ENCODE data around the gene DAPK1.

Gene DAPK1

GRCh38 chr9:87595610-87596009, 97.9 kb downstream of the DAPK1 start:
- no peak for TF ChIP-seq RAD21 (IDR thresholded peaks at IDR 0.05; ENCODE audit: low read depth)
- no peak for TF ChIP-seq NFIC (IDR thresholded peaks at IDR 0.05)
- TF ChIP-seq ZBTB7A (IDR thresholded peaks at IDR 0.05; ENCODE audit: low read depth): no peak
- no peak for TF ChIP-seq EGR1 (IDR thresholded peaks at IDR 0.05)
- TF ChIP-seq YY1 (IDR thresholded peaks at IDR 0.05; ENCODE audit: low read depth): no peak

DNA sequence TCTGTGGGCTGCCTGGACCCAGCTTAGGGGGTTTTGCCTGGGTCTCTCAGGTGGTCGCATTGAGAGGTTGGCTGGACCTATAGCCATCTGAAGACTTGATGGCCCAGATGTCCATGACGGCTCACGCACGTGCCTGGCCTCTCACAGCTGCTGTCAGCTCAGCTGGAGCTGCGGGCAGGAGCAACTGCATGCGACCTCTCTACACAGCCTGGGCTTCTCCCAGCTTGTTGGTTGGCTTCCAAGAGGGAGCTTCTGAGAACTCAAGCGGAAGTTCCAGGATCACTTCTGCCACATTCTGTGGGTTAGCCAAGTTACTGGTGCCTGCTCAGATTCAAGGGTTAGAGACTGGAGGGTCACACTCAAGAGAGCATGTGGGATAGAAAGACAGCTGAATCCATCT, 99.2 kb downstream of the DAPK1 start:
- TF ChIP-seq REST (IDR thresholded peaks at IDR 0.05; ENCODE audit: low read depth) (no peak), CREB1 (IDR thresholded peaks at IDR 0.05; ENCODE audit: low read depth) (no peak), TAF1 (IDR thresholded peaks at IDR 0.05; ENCODE audit: low read depth) (no peak), YY1 (IDR thresholded peaks at IDR 0.05; ENCODE audit: low read depth) (no peak), EP300 (IDR thresholded peaks at IDR 0.05; ENCODE audit: borderline replicate concordance) (no peak), TCF12 (IDR thresholded peaks at IDR 0.05; ENCODE audit: low read depth) (no peak), FOXM1 (IDR thresholded peaks at IDR 0.05; ENCODE audit: borderline replicate concordance, low read depth) (no peak), TEAD4 (IDR thresholded peaks at IDR 0.05) (no peak), NFIC (IDR thresholded peaks at IDR 0.05) (no peak), USF1 (IDR thresholded peaks at IDR 0.05) (no peak), ZBTB7A (IDR thresholded peaks at IDR 0.05; ENCODE audit: low read depth) (no peak), RAD21 (IDR thresholded peaks at IDR 0.05; ENCODE audit: low read depth) (no peak), CEBPB (IDR thresholded peaks at IDR 0.05) (no peak), EGR1 (IDR thresholded peaks at IDR 0.05) (no peak)
- TF ChIP-seq, protein P1, sequence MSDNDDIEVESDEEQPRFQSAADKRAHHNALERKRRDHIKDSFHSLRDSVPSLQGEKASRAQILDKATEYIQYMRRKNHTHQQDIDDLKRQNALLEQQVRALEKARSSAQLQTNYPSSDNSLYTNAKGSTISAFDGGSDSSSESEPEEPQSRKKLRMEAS (IDR thresholded peaks at IDR 0.05): no peak

DNA sequence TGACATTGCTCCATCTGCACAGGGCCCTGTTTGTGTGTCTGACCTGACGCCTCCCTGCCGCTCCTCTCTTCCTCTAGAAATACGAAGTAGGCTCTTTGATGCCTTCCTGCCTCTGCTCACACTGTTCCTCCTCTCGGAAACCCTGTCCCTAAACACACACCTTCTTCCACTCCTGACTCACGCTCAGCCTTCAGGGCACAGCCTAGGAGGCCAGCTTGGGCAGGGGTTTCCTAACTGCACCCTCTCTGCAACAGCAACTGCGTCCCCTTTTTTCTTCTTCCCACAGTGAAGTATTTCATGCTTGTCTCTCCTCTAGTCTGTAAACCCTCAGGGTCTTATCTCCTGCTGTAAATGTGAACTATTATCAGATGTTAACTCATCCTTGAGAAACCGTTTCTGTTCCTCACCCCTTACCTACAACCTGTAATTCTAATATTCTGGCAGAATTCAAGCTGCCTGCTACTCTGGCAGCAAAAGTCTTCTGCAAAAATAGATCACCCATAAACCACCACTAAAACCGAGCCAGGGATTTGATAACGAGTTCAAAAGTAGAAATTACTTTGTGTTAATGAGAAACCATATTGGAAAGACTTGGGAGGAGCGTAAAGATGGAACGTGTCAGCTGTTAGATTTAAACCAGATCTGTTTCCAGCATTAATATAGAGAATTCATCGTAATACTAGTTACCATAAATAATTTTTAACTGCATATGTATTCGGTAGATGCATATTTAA, 100.2 kb downstream of the DAPK1 start:
- TF ChIP-seq USF1 (IDR thresholded peaks at IDR 0.05) (no peak), TEAD4 (IDR thresholded peaks at IDR 0.05) (no peak), YY1 (IDR thresholded peaks at IDR 0.05; ENCODE audit: low read depth) (no peak), REST (IDR thresholded peaks at IDR 0.05; ENCODE audit: low read depth) (no peak), CREB1 (IDR thresholded peaks at IDR 0.05; ENCODE audit: low read depth) (no peak), EGR1 (IDR thresholded peaks at IDR 0.05) (no peak), FOXM1 (IDR thresholded peaks at IDR 0.05; ENCODE audit: borderline replicate concordance, low read depth) (no peak), TAF1 (IDR thresholded peaks at IDR 0.05; ENCODE audit: low read depth) (no peak), ZBTB7A (IDR thresholded peaks at IDR 0.05; ENCODE audit: low read depth) (no peak), EP300 (IDR thresholded peaks at IDR 0.05; ENCODE audit: borderline replicate concordance) (no peak), CEBPB (IDR thresholded peaks at IDR 0.05) (no peak)

DNA sequence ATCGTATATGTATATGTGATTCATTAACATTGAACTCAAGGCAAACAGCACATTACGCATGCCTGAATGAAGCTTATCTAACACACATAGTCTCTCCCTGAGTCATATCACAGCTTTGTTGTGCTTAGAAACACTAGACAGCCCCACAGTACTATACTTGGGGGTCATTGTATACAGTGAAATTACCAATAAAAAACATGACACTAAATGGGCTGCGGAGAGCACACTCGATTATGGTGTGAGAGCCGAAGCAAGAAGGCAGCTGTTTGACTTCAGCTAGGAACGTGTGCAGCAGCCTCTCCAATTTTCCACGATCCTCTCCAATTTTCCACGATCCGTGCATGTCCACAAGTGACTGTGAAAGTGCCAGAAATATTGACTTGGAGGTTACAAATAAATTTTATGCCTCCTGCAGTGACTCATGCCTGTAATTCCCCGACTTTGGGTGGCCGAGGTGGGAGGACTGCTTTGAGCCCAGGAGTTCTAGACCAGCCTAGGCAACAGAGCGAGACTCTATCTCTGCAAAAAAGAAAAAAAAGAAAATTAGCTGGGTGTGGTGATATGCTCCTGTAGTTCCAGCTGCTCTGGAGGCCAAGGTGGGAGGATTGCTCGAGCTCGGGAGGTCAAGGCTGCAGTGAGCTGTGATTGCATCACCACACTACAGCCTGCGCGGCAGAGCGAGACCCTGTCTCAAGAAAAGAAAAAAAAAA, 102.4 kb downstream of the DAPK1 start:
- no peak for TF ChIP-seq EP300 (IDR thresholded peaks at IDR 0.05; ENCODE audit: borderline replicate concordance)
- no peak for TF ChIP-seq YY1 (IDR thresholded peaks at IDR 0.05; ENCODE audit: low read depth)
- TF ChIP-seq EGR1 (IDR thresholded peaks at IDR 0.05): no peak
- TF ChIP-seq TCF12 (IDR thresholded peaks at IDR 0.05; ENCODE audit: low read depth): no peak
- TF ChIP-seq, protein P1 (IDR thresholded peaks at IDR 0.05): no peak
- TF ChIP-seq USF1 (IDR thresholded peaks at IDR 0.05): no peak
- TF ChIP-seq REST (IDR thresholded peaks at IDR 0.05; ENCODE audit: low read depth): no peak
- TF ChIP-seq NFIC (IDR thresholded peaks at IDR 0.05): no peak
- no peak for TF ChIP-seq FOXM1 (IDR thresholded peaks at IDR 0.05; ENCODE audit: borderline replicate concordance, low read depth)

All from Ishikawa (cell line).